ENCODE data around the gene PLXNA4.

PLXNA4 gene

GRCh38 chr7:132256721-132257212 lies 319.5 kb downstream of the PLXNA4 start:
- Histone ChIP-seq H3K27ac (ENCODE audit: low read depth, low read length, poor library complexity, severe bottlenecking) (no peak overlapping the region), H3K9me2 (ENCODE audit: low read depth, low read length) (no peaks in the 10 kb centered on the region), H3K9ac (ENCODE audit: low read length) (no peak overlapping the region), H4K20me1 (ENCODE audit: insufficient read depth, low read length) (no peaks in the 10 kb centered on the region), H3K36me3 (ENCODE audit: insufficient read depth, low read length) (no peaks in the 10 kb centered on the region), H3K9me3 (ENCODE audit: low read length) (no peaks in the 10 kb centered on the region), H3K79me2 (ENCODE audit: insufficient read depth, low read length) (no peaks in the 10 kb centered on the region), H3K4me2 (ENCODE audit: low read length) (no peak overlapping the region), H3F3A (ENCODE audit: insufficient read depth, low read length) (no peaks in the 10 kb centered on the region), H2AFZ (ENCODE audit: low read length) (no peak overlapping the region), H3K27me3 (ENCODE audit: insufficient read depth, low read length) (0 out of 2 replicates have a peak, but pooled peaks cover 3% of the 10 kb centered on the region), H3K4me3 (ENCODE audit: low read depth, low read length, poor library complexity, severe bottlenecking) (no peak overlapping the region), H3K4me1 (ENCODE audit: insufficient read depth, low read length, severe bottlenecking) (no peaks in the 10 kb centered on the region)
- TF ChIP-seq EZH2 (IDR thresholded peaks at IDR 0.05; ENCODE audit: borderline replicate concordance, low read length) (no peak), CTCF (IDR thresholded peaks at IDR 0.05; ENCODE audit: low read length) (no peak)

GRCh38 chr7:132255898-132256297 lies 320.4 kb downstream of the PLXNA4 start:
- Histone ChIP-seq H4K20me1 (ENCODE audit: insufficient read depth, low read length) (no peaks in the 10 kb centered on the region), H3K79me2 (ENCODE audit: insufficient read depth, low read length) (no peaks in the 10 kb centered on the region), H3K4me1 (ENCODE audit: insufficient read depth, low read length, severe bottlenecking) (no peaks in the 10 kb centered on the region), H3K36me3 (ENCODE audit: insufficient read depth, low read length) (no peaks in the 10 kb centered on the region), H3F3A (ENCODE audit: insufficient read depth, low read length) (no peaks in the 10 kb centered on the region), H2AFZ (ENCODE audit: low read length) (no peak overlapping the region), H3K4me3 (ENCODE audit: low read depth, low read length, poor library complexity, severe bottlenecking) (no peak overlapping the region), H3K9me3 (ENCODE audit: low read length) (no peaks in the 10 kb centered on the region), H3K27ac (ENCODE audit: low read depth, low read length, poor library complexity, severe bottlenecking) (no peak overlapping the region), H3K9me2 (ENCODE audit: low read depth, low read length) (no peaks in the 10 kb centered on the region), H3K27me3 (ENCODE audit: insufficient read depth, low read length) (0 out of 2 replicates have a peak, but pooled peaks cover 3% of the 10 kb centered on the region), H3K9ac (ENCODE audit: low read length) (no peak overlapping the region), H3K4me2 (ENCODE audit: low read length) (no peak overlapping the region)
- TF ChIP-seq EZH2 (IDR thresholded peaks at IDR 0.05; ENCODE audit: borderline replicate concordance, low read length) (no peak), CTCF (IDR thresholded peaks at IDR 0.05; ENCODE audit: low read length) (no peak)

GRCh38 chr7:132255115-132255797 lies 321.0 kb downstream of the PLXNA4 start:
- H3K9me2 ChIP-seq (ENCODE audit: low read depth, low read length), result no peaks in the 10 kb centered on the region
- H4K20me1 ChIP-seq (ENCODE audit: insufficient read depth, low read length), result no peaks in the 10 kb centered on the region
- H3K79me2 ChIP-seq (ENCODE audit: insufficient read depth, low read length), result no peaks in the 10 kb centered on the region
- 0 out of 2 replicates have a peak, but pooled peaks cover 3% of the 10 kb centered on the region for H3K27me3 ChIP-seq (ENCODE audit: insufficient read depth, low read length)
- no peak overlapping the region for H3K4me2 ChIP-seq (ENCODE audit: low read length)
- H2AFZ ChIP-seq (ENCODE audit: low read length), result no peak overlapping the region
- H3K9ac ChIP-seq (ENCODE audit: low read length), result no peak overlapping the region
- no peaks in the 10 kb centered on the region for H3F3A ChIP-seq (ENCODE audit: insufficient read depth, low read length)
- H3K9me3 ChIP-seq (ENCODE audit: low read length), result no peaks in the 10 kb centered on the region
- no peaks in the 10 kb centered on the region for H3K4me1 ChIP-seq (ENCODE audit: insufficient read depth, low read length, severe bottlenecking)
- no peak for TF ChIP-seq CTCF (IDR thresholded peaks at IDR 0.05; ENCODE audit: low read length)
- no peak for TF ChIP-seq EZH2 (IDR thresholded peaks at IDR 0.05; ENCODE audit: borderline replicate concordance, low read length)
- no peaks in the 10 kb centered on the region for H3K36me3 ChIP-seq (ENCODE audit: insufficient read depth, low read length)
- no peak overlapping the region for H3K27ac ChIP-seq (ENCODE audit: low read depth, low read length, poor library complexity, severe bottlenecking)
- H3K4me3 ChIP-seq (ENCODE audit: low read depth, low read length, poor library complexity, severe bottlenecking), result no peak overlapping the region
